ENCODE results near the gene IL1RAPL1.

The IL1RAPL1 gene

GRCh38 chrX:29155286-29155685 lies 568.0 kb downstream of the IL1RAPL1 start:
- Histone ChIP-seq H3K36me3 (ENCODE audit: insufficient read depth, low read length) (no peaks in the 10 kb centered on the region), H3K27me3 (ENCODE audit: insufficient read depth, low read length, poor library complexity, severe bottlenecking) (no peaks in the 10 kb centered on the region), H3K4me1 (ENCODE audit: insufficient read depth, low read length, poor library complexity, severe bottlenecking) (no peaks in the 10 kb centered on the region), H3K9me2 (replicated peaks; ENCODE audit: low read depth, low read length) (no peaks in the 10 kb centered on the region), H4K20me1 (ENCODE audit: insufficient read depth, low read length, poor library complexity, severe bottlenecking) (no peaks in the 10 kb centered on the region), H3K79me2 (ENCODE audit: insufficient read depth, low read length) (no peaks in the 10 kb centered on the region), H3K4me2 (ENCODE audit: low read depth, low read length, poor library complexity, severe bottlenecking) (no peak overlapping the region), H3K9ac (ENCODE audit: low read depth, low read length, poor library complexity, severe bottlenecking) (no peak overlapping the region), H3K9me3 (ENCODE audit: insufficient read depth, low read depth, low read length) (no peaks in the 10 kb centered on the region), H2AFZ (ENCODE audit: low read length) (no peak overlapping the region), H3F3A (ENCODE audit: low read depth) (no peaks in the 10 kb centered on the region), H3K4me3 (ENCODE audit: low read length, poor library complexity, severe bottlenecking) (no peak overlapping the region)
- no peak for TF ChIP-seq CTCF (conservative IDR thresholded peaks at IDR 0.05; ENCODE audit: low read length)
- no peak for TF ChIP-seq EZH2phosphoT487 (IDR thresholded peaks at IDR 0.05; ENCODE audit: borderline replicate concordance)

GRCh38 chrX:29172880-29173279 lies 585.6 kb downstream of the IL1RAPL1 start:
- Histone ChIP-seq H3K9ac (ENCODE audit: low read depth, low read length, poor library complexity, severe bottlenecking) (no peak overlapping the region), H3K27me3 (ENCODE audit: insufficient read depth, low read length, poor library complexity, severe bottlenecking) (no peaks in the 10 kb centered on the region), H3K4me3 (ENCODE audit: low read length, poor library complexity, severe bottlenecking) (no peak overlapping the region), H3K79me2 (ENCODE audit: insufficient read depth, low read length) (no peaks in the 10 kb centered on the region), H3K9me3 (ENCODE audit: insufficient read depth, low read depth, low read length) (no peaks in the 10 kb centered on the region), H2AFZ (ENCODE audit: low read length) (no peak overlapping the region), H3F3A (ENCODE audit: low read depth) (no peaks in the 10 kb centered on the region), H3K4me1 (ENCODE audit: insufficient read depth, low read length, poor library complexity, severe bottlenecking) (no peaks in the 10 kb centered on the region), H4K20me1 (ENCODE audit: insufficient read depth, low read length, poor library complexity, severe bottlenecking) (no peaks in the 10 kb centered on the region), H3K4me2 (ENCODE audit: low read depth, low read length, poor library complexity, severe bottlenecking) (no peak overlapping the region), H3K36me3 (ENCODE audit: insufficient read depth, low read length) (no peaks in the 10 kb centered on the region), H3K9me2 (replicated peaks; ENCODE audit: low read depth, low read length) (no peaks in the 10 kb centered on the region)
- no peak for TF ChIP-seq CTCF (conservative IDR thresholded peaks at IDR 0.05; ENCODE audit: low read length)
- TF ChIP-seq EZH2phosphoT487 (IDR thresholded peaks at IDR 0.05; ENCODE audit: borderline replicate concordance), result no peak

GRCh38 chrX:29187264-29187663 lies 600.0 kb downstream of the IL1RAPL1 start:
- Histone ChIP-seq H3K4me1 (ENCODE audit: insufficient read depth, low read length, poor library complexity, severe bottlenecking) (no peaks in the 10 kb centered on the region), H3K27me3 (ENCODE audit: insufficient read depth, low read length, poor library complexity, severe bottlenecking) (no peaks in the 10 kb centered on the region), H3K9ac (ENCODE audit: low read depth, low read length, poor library complexity, severe bottlenecking) (no peak overlapping the region), H3K4me2 (ENCODE audit: low read depth, low read length, poor library complexity, severe bottlenecking) (no peak overlapping the region), H3K79me2 (ENCODE audit: insufficient read depth, low read length) (no peaks in the 10 kb centered on the region), H3K9me3 (ENCODE audit: insufficient read depth, low read depth, low read length) (no peaks in the 10 kb centered on the region), H3K36me3 (ENCODE audit: insufficient read depth, low read length) (no peaks in the 10 kb centered on the region), H3F3A (ENCODE audit: low read depth) (no peaks in the 10 kb centered on the region), H4K20me1 (ENCODE audit: insufficient read depth, low read length, poor library complexity, severe bottlenecking) (no peaks in the 10 kb centered on the region), H3K4me3 (ENCODE audit: low read length, poor library complexity, severe bottlenecking) (no peak overlapping the region), H3K9me2 (replicated peaks; ENCODE audit: low read depth, low read length) (no peaks in the 10 kb centered on the region), H2AFZ (ENCODE audit: low read length) (no peak overlapping the region)
- TF ChIP-seq EZH2phosphoT487 (IDR thresholded peaks at IDR 0.05; ENCODE audit: borderline replicate concordance), result no peak
- TF ChIP-seq CTCF (conservative IDR thresholded peaks at IDR 0.05; ENCODE audit: low read length), result no peak
